WERI-Rb-1 (cell line): Measurements from ENCODE around the gene PCSK7.
"Not testable (repeated sequence)": the region's sequence is repeated elsewhere in the genome, so short reads cannot be mapped to it uniquely, and the experiment has no call there.

Experiments
- DNase-seq: peaks from one replicate; pipeline ENCODE4 v3.0.0-alpha.2; 2020
- H3K27ac ChIP-seq: fragments of 250-450 bp; sonication (Bioruptor Pico); 2 replicates; pipeline ENCODE4 v1.5.1; 2020; ENCODE audit warnings: mild to moderate bottlenecking, moderate library complexity
- H3K27me3 ChIP-seq: fragments of 250-450 bp; sonication (Bioruptor Pico); 2 replicates; pipeline ENCODE4 v1.5.1; 2021; ENCODE audit warnings: mild to moderate bottlenecking, low read depth, moderate library complexity; ENCODE audit not compliant: insufficient read depth, severe bottlenecking
- H3K36me3 ChIP-seq: fragments of 250-450 bp; sonication (Bioruptor Pico); 2 replicates; pipeline ENCODE4 v1.5.1; 2020; ENCODE audit warnings: mild to moderate bottlenecking, moderate library complexity
- H3K4me3 ChIP-seq: 2 replicates; pipeline ENCODE4 v1.5.1; 2011; ENCODE audit warnings: low read depth, mild to moderate bottlenecking, control low read depth, low read length
- H3K9me3 ChIP-seq: fragments of 250-450 bp; sonication (Bioruptor Pico); 2 replicates; pipeline ENCODE4 v1.5.1; 2021; ENCODE audit warnings: mild to moderate bottlenecking, moderate library complexity; ENCODE audit not compliant: severe bottlenecking
- TF ChIP-seq, protein P1 (sequence below): IDR thresholded peaks from 2 replicates; pipeline ENCODE4 v1.5.1; 2011; ENCODE audit warnings: low read depth, mild to moderate bottlenecking, control low read depth, inconsistent platforms, low read length

PCSK7 gene, protein sequence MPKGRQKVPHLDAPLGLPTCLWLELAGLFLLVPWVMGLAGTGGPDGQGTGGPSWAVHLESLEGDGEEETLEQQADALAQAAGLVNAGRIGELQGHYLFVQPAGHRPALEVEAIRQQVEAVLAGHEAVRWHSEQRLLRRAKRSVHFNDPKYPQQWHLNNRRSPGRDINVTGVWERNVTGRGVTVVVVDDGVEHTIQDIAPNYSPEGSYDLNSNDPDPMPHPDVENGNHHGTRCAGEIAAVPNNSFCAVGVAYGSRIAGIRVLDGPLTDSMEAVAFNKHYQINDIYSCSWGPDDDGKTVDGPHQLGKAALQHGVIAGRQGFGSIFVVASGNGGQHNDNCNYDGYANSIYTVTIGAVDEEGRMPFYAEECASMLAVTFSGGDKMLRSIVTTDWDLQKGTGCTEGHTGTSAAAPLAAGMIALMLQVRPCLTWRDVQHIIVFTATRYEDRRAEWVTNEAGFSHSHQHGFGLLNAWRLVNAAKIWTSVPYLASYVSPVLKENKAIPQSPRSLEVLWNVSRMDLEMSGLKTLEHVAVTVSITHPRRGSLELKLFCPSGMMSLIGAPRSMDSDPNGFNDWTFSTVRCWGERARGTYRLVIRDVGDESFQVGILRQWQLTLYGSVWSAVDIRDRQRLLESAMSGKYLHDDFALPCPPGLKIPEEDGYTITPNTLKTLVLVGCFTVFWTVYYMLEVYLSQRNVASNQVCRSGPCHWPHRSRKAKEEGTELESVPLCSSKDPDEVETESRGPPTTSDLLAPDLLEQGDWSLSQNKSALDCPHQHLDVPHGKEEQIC

DNA sequence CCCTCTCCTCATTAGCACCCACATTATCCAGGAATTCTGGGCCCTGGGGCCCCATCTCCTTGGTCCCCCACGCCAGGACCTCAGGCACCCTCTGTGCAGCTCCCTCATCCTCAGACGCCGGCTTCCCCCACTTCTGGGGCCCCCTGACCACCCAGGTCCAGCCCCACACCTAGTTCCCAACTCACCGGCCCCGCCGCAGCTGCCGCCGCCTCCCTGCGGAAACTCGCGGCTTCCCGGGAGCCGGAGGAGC lies at the start of gene PCSK7:
Gene PCSK7 (minus strand): TSS at position 232 of the 250 bp plus-strand sequence. CDS start 2,229 bp downstream, outside the sequence.
- Histone ChIP-seq H3K36me3 (peaks cover 32% of the 10 kb centered on the region), H3K4me3 (peak within 1 kb of the TSS; percentile 82), H3K9me3 (no peaks in the 10 kb centered on the region), H3K27me3 (no peaks in the 10 kb centered on the region), H3K27ac (peak within 1 kb of the TSS; percentile 94)
- peak; percentile 73 for DNase-seq
- TF ChIP-seq, protein P1, sequence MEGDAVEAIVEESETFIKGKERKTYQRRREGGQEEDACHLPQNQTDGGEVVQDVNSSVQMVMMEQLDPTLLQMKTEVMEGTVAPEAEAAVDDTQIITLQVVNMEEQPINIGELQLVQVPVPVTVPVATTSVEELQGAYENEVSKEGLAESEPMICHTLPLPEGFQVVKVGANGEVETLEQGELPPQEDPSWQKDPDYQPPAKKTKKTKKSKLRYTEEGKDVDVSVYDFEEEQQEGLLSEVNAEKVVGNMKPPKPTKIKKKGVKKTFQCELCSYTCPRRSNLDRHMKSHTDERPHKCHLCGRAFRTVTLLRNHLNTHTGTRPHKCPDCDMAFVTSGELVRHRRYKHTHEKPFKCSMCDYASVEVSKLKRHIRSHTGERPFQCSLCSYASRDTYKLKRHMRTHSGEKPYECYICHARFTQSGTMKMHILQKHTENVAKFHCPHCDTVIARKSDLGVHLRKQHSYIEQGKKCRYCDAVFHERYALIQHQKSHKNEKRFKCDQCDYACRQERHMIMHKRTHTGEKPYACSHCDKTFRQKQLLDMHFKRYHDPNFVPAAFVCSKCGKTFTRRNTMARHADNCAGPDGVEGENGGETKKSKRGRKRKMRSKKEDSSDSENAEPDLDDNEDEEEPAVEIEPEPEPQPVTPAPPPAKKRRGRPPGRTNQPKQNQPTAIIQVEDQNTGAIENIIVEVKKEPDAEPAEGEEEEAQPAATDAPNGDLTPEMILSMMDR, result no peak

DNA sequence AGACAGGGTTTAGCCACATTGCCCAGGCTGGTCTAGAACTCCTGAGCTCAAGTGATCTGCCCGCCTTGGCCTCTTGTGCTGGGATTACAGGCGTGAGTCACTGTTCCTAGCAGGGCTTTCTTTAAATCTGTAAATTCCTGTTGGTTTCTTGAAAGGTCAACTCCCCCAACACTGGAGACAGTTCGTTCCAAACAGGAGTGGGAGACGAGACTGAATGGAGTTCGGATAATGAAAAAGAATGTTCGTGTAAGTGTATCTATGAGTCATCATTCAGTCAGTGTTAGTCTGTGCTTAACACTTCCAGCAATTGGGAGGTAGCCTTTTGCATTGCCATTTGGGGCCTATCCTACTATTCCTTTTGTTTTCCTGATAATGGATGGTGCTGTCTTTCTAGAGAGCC lies 49.3 kb upstream of the PCSK7 start:
- Histone ChIP-seq H3K27ac (no peak overlapping the region), H3K27me3 (no peaks in the 10 kb centered on the region), H3K9me3 (no peaks in the 10 kb centered on the region), H3K36me3 (peaks cover 55% of the 10 kb centered on the region), H3K4me3 (no peak overlapping the region)
- TF ChIP-seq, protein P1, result no peak
- no peak for DNase-seq

GRCh38 chr11:117279711-117280376 lies 48.0 kb upstream of the PCSK7 start:
- peaks cover 42% of the 10 kb centered on the region for H3K36me3 ChIP-seq
- TF ChIP-seq, protein P1, result no peak
- no peak overlapping the region for H3K4me3 ChIP-seq
- H3K27ac ChIP-seq, result no peak overlapping the region
- H3K9me3 ChIP-seq, result no peaks in the 10 kb centered on the region
- no peak for DNase-seq
- no peaks in the 10 kb centered on the region for H3K27me3 ChIP-seq

DNA sequence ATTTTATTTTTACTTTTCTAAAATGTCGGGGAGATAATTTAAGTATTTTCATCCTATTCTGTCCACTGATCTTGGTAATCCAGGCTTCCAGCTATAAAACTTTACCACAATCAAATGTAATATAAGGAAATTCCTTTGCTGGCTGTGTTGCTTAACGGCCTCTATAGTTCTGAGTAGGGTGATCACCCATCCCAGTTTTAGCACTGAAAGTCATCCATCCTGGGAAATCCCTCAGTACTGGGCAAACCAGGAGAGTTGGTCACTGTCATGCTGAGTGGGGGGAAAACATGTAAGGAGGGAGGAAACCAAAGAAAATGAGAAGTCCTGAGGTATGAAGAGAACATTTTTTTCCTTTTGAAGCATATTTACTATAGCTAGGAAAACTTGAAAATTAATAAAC lies 46.5 kb upstream of the PCSK7 start:
- Histone ChIP-seq H3K27me3 (no peaks in the 10 kb centered on the region), H3K9me3 (no peaks in the 10 kb centered on the region), H3K4me3 (no peak overlapping the region), H3K36me3 (peaks cover 34% of the 10 kb centered on the region), H3K27ac (no peak overlapping the region)
- DNase-seq, result no peak
- TF ChIP-seq, protein P1, result no peak

DNA sequence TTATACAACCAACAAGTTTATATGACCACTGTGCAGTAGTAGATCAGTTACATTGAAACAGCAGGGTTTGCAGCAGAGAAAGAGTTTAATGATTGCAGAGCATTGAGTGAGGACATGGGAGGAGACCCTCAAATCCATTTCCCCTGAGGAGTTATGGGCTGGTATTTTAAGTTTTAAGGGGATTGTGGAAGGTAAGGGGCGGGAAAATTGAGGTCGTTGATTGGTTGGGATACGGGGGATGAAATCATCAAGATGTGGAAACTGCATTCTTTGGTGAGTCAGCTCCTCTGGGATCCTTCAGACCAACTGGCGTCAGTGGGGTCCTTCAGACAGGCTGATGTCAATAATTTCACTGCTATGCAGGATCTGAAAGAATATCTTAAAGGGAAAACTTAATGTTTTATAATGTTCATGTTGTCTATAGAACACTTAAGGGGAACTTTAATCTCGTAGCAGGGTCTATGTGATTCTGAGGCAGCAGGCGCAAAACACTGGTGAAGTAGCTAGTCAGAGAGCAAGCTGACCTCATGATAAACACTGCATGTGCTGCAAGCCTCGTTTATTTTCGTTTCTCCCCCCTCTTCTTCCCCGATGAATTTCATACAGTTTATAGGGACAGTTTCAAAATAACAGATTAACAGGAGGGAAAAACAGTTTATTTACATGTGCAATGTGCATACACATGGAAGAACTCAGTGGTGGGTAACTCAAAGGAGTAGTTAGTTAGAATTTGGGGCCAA lies 41.8 kb upstream of the PCSK7 start:
- H3K9me3 ChIP-seq, result no peaks in the 10 kb centered on the region
- no peak overlapping the region for H3K27ac ChIP-seq
- no peaks in the 10 kb centered on the region for H3K27me3 ChIP-seq
- DNase-seq, result no peak
- H3K4me3 ChIP-seq, result no peak overlapping the region
- no peaks in the 10 kb centered on the region; the same call in 1 of the 2 replicates for H3K36me3 ChIP-seq
- TF ChIP-seq, protein P1, result no peak

DNA sequence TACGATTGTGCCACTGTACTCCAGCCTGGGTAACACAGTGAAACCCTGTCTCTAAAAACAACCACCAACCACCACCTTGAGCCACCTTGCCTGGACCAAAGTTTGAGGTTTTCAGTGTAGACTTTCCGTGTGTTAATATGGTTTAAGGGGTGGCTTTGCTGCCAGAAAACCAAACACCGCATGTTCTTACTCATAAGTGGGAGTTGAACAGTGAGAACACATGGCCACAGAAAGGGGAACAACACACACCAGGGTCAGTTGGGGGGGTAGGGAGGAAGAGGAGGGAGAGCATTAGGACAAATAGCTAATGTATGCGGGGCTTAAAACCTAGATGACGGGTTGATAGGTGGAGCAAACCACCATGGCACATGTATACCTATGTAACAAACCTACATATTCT lies 40.3 kb upstream of the PCSK7 start:
- H3K27ac ChIP-seq, H3K9me3 ChIP-seq, DNase-seq, H3K4me3 ChIP-seq, H3K27me3 ChIP-seq, H3K36me3 ChIP-seq: not testable (repeated sequence)
